Hepatocyte (in vitro differentiated cells): ENCODE measurements around the gene POLA2. TPM values are rescaled to one million over a fixed set of nuclear protein-coding genes. Genes with fewer than 3 reads are reported as not detected.

Experiments used
- DNase-seq: peaks from one replicate; pipeline ENCODE4 v3.0.0-alpha.2; 2016; ENCODE audit warnings: low spot score
- H2AFZ ChIP-seq: fragments of 200-600 bp; sonication (generic); 2 replicates; pipeline ENCODE4 v1.6.0; 2016; ENCODE audit warnings: antibody characterized with exemption, mild to moderate bottlenecking
- H3K27ac ChIP-seq: fragments of 200-600 bp; sonication (generic); 2 replicates; pipeline ENCODE4 v1.5.1; 2016; ENCODE audit warnings: mild to moderate bottlenecking
- H3K27me3 ChIP-seq: fragments of 200-600 bp; sonication (generic); 2 replicates; pipeline ENCODE4 v1.6.1; 2016
- H3K36me3 ChIP-seq: fragments of 200-600 bp; sonication (generic); replicated peaks from 2 replicates; pipeline ENCODE4 v1.5.1; 2016; ENCODE audit warnings: low read depth; ENCODE audit not compliant: insufficient read depth
- H3K4me1 ChIP-seq: fragments of 200-600 bp; sonication (generic); 2 replicates; pipeline ENCODE4 v1.5.1; 2016; ENCODE audit warnings: mild to moderate bottlenecking, moderate library complexity; ENCODE audit not compliant: insufficient read depth
- H3K4me2 ChIP-seq: fragments of 200-600 bp; sonication (generic); 2 replicates; pipeline ENCODE4 v1.6.0; 2016
- H3K4me3 ChIP-seq: fragments of 200-600 bp; sonication (generic); 2 replicates; pipeline ENCODE4 v1.5.1; 2016; ENCODE audit warnings: mild to moderate bottlenecking
- H3K79me2 ChIP-seq: fragments of 200-600 bp; sonication (generic); 2 replicates; pipeline ENCODE4 v1.6.0; 2017; ENCODE audit warnings: mild to moderate bottlenecking
- H3K9me2 ChIP-seq: fragments of 200-600 bp; sonication (generic); replicated peaks from 2 replicates; pipeline ENCODE4 v1.6.0; 2017; ENCODE audit warnings: mild to moderate bottlenecking; ENCODE audit not compliant: insufficient read depth
- H3K9me3 ChIP-seq: fragments of 200-600 bp; sonication (generic); 2 replicates; pipeline ENCODE4 v1.5.1; 2016; ENCODE audit warnings: low read depth, mild to moderate bottlenecking
- H4K20me1 ChIP-seq: fragments of 200-600 bp; sonication (generic); 2 replicates; pipeline ENCODE4 v1.6.0; 2016; ENCODE audit warnings: mild to moderate bottlenecking; ENCODE audit not compliant: insufficient read depth, poor library complexity, severe bottlenecking
- EZH2 ChIP-seq: fragments of 200-600 bp; sonication (generic); IDR thresholded peaks from 2 replicates; pipeline ENCODE4 v1.6.1; 2016; ENCODE audit warnings: antibody characterized with exemption, mild to moderate bottlenecking, borderline replicate concordance
- EZH2phosphoT487 ChIP-seq: fragments of 200-600 bp; sonication (generic); IDR thresholded peaks from one replicate; pipeline ENCODE4 v1.6.1; 2018; ENCODE audit warnings: antibody characterized with exemption, mild to moderate bottlenecking, low read depth, moderate library complexity; ENCODE audit not compliant: unreplicated experiment, severe bottlenecking
- WGBS: methylation state at CpG from one replicate; pipeline ENCODE4 v1.1.6; 2016; ENCODE audit warnings: low lambda C conversion rate; ENCODE audit errors: missing lambda C conversion rate; 5-methylcytosine and 5-hydroxymethylcytosine counted together
- polyA plus RNA-seq: library from polyadenylated mRNA; unstranded; fragments of >200 nt; fragmentation: Nextera tagmentation; extraction: Ambion mirVana; gene quantifications from 2 replicates; pipeline ENCODE4 v1.2.1, GENCODE V29; 2016
- total RNA-seq: library from RNA; depleted of rRNA; stranded (reverse); fragments of >200 nt; gene quantifications from 2 replicates; pipeline ENCODE4 v1.2.3, GENCODE V29; 2014
- TF ChIP-seq, protein P1 (sequence below): fragments of 200-600 bp; sonication (generic); IDR thresholded peaks from 2 replicates; pipeline ENCODE4 v1.5.1; 2016; ENCODE audit warnings: antibody characterized with exemption, mild to moderate bottlenecking; ENCODE audit not compliant: poor library complexity

Gene POLA2
- total and polyA plus RNA-seq, 2 experiments from 2014 or later, result 2.5 to 8.0 TPM

DNA sequence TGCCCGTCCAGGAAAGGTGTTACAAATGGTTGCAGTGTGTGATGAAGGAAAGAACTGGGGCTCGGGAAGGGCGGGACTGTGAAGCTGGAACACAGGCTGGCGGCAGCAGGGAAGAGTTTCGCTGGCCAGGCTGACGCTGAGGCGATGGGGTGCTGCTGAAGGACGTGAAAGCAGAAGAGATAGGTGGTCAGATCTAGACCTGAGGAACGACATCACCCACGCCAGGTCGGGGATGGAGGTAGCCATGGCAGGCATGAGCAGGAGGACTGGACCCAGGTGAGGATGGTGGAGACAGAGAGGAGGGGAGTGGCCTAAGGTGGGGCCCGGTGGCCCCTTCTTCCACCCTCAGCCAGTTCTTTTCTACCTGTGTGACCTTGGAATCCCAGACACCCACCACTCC, 62.1 kb downstream of the POLA2 start:
- TF ChIP-seq EZH2phosphoT487 (no peak), EZH2 (no peak)
- TF ChIP-seq, protein P1, sequence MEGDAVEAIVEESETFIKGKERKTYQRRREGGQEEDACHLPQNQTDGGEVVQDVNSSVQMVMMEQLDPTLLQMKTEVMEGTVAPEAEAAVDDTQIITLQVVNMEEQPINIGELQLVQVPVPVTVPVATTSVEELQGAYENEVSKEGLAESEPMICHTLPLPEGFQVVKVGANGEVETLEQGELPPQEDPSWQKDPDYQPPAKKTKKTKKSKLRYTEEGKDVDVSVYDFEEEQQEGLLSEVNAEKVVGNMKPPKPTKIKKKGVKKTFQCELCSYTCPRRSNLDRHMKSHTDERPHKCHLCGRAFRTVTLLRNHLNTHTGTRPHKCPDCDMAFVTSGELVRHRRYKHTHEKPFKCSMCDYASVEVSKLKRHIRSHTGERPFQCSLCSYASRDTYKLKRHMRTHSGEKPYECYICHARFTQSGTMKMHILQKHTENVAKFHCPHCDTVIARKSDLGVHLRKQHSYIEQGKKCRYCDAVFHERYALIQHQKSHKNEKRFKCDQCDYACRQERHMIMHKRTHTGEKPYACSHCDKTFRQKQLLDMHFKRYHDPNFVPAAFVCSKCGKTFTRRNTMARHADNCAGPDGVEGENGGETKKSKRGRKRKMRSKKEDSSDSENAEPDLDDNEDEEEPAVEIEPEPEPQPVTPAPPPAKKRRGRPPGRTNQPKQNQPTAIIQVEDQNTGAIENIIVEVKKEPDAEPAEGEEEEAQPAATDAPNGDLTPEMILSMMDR, result no peak
- no peak for DNase-seq
- Histone ChIP-seq H3K4me2 (no peak overlapping the region), H3K4me1 (peaks cover 3% of the 10 kb centered on the region), H3K27me3 (no peaks in the 10 kb centered on the region), H4K20me1 (peaks cover 40% of the 10 kb centered on the region), H3K79me2 (peaks cover 36% of the 10 kb centered on the region), H3K9me2 (no peaks in the 10 kb centered on the region), H3K27ac (no peak overlapping the region), H3K9me3 (no peaks in the 10 kb centered on the region), H3K4me3 (no peak overlapping the region), H2AFZ (no peak overlapping the region), H3K36me3 (no peaks in the 10 kb centered on the region)
- WGBS, result 88% methylated on average over 12 of the region's 12 CpGs

DNA sequence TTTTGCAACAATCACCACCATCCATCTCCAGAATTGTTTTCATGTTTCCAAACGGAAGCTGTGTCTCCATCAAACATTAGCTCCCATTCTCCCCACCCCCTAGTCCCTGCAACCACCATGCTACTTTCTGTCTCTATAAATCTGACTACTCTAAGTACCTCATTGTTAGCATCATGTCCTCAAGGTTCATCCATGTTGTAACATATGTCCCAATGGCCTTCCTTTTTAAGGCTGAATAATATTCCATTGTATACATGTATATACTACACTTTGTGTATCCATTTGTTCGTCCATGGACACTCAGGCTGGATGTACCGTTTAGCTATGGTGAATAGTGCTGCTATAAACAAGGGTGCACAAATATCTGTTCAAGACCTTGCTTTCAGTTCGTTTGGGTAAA, 63.7 kb downstream of the POLA2 start:
- WGBS, result 92% methylated on average over 4 of the region's 4 CpGs
- no peaks in the 10 kb centered on the region for H3K9me3 ChIP-seq
- H2AFZ ChIP-seq, result no peak overlapping the region
- TF ChIP-seq, protein P1, result no peak
- H3K79me2 ChIP-seq, result peaks cover 20% of the 10 kb centered on the region
- H3K9me2 ChIP-seq, result no peaks in the 10 kb centered on the region
- no peak overlapping the region for H3K27ac ChIP-seq
- no peak for DNase-seq
- no peaks in the 10 kb centered on the region for H3K36me3 ChIP-seq
- H3K4me2 ChIP-seq, result no peak overlapping the region
- no peaks in the 10 kb centered on the region for H3K27me3 ChIP-seq
- H4K20me1 ChIP-seq, result peaks cover 24% of the 10 kb centered on the region
- H3K4me3 ChIP-seq, result no peak overlapping the region
- H3K4me1 ChIP-seq, result peaks cover 9% of the 10 kb centered on the region

DNA sequence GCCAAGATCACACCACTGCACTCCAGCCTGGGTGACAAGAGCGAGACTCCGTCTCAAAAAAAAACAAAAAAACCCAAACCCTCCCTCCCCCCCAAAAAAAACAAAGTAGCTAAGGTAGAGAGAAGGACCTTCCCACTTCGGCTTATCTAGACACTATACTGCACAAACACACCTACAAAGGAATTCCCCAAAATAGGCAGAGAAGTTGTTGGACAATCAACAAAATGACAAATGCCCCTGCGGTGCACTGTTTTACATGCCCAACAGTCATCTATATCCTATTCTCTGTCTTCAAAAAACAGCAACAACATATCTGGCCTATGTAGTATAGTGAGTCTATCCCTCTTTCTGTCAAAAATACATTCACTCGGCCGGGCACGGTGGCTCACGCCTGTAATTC, 65.3 kb downstream of the POLA2 start:
- TF ChIP-seq, protein P1, result no peak
- TF ChIP-seq EZH2, result no peak
- no peak for TF ChIP-seq EZH2phosphoT487
- Histone ChIP-seq H3K9me2 (no peaks in the 10 kb centered on the region), H3K4me2 (no peak overlapping the region), H3K4me1 (peaks cover 9% of the 10 kb centered on the region), H3K27ac (no peak overlapping the region), H3K27me3 (no peaks in the 10 kb centered on the region), H3K79me2 (peaks cover 4% of the 10 kb centered on the region), H4K20me1 (peaks cover 8% of the 10 kb centered on the region), H3K9me3 (no peaks in the 10 kb centered on the region), H3K4me3 (no peak overlapping the region), H2AFZ (no peak overlapping the region), H3K36me3 (no peaks in the 10 kb centered on the region)
- 89% methylated on average over 6 of the region's 8 CpGs for WGBS
- DNase-seq, result no peak

DNA sequence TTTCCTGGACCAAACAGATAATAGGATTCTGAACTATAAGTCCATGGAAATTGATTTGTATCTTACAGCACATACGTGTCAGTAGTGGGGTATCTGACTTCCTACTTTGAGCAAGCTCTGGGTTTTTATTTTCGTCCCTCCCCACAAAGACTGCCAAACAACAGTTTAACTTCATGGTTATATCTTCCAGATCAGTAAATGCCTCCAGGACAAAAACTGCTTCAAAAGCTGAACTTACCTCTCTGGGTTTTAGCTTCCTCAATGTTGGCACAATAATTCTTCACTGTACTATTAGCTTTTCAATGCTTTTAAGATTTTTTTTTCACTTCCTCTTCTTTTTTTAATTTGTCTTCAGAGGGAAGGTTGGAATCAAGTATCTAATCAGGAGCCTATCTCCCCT, 67.7 kb downstream of the POLA2 start:
- no peaks in the 10 kb centered on the region for H3K36me3 ChIP-seq
- H3K4me1 ChIP-seq, result peaks cover 9% of the 10 kb centered on the region
- H3K79me2 ChIP-seq, result peaks cover 7% of the 10 kb centered on the region
- H3K9me3 ChIP-seq, result no peaks in the 10 kb centered on the region
- peaks cover under 1% of the 10 kb centered on the region for H4K20me1 ChIP-seq
- H3K4me2 ChIP-seq, result peak overlapping the region; percentile 25
- H3K27ac ChIP-seq, result no peak overlapping the region
- no peak for DNase-seq
- WGBS, result 50% methylated on average over 2 of the region's 2 CpGs
- H3K9me2 ChIP-seq, result no peaks in the 10 kb centered on the region
- H3K4me3 ChIP-seq, result no peak overlapping the region
- H2AFZ ChIP-seq, result no peak overlapping the region
- H3K27me3 ChIP-seq, result no peaks in the 10 kb centered on the region
- TF ChIP-seq, protein P1, result no peak
- no peak for TF ChIP-seq EZH2
- no peak for TF ChIP-seq EZH2phosphoT487
